ENCODE data around the gene VPS13A. TPM values are rescaled to one million over a fixed set of nuclear protein-coding genes. Genes with fewer than 3 reads are reported as not detected.
A peak's percentile ranks its signal among the peaks of the same experiment; 100 is the strongest.

The VPS13A gene
- total RNA-seq: 36.2 TPM
- long read RNA-seq, partial matches to known transcripts: 2 of 2 reads
- long read RNA-seq, other reads (novel, unspliced or antisense): 0 of 2 reads

- DNase-seq (ENCODE audit: missing footprints): peak; percentile 95
- peak; percentile 97 for ATAC-seq
- intact Hi-C loops (cut with DNase I): loop anchor here (10.0 kb wide), 1 partner anchor 1493 kb away; no protein-coding TSS in a partner anchor
Observed at GRCh38 chr9:77177143-77177893, at the start of gene VPS13A. VPS13A (plus strand) TSS chr9:77177534; CDS start chr9:77177705, 171 bp downstream.

GRCh38 chr9:77128125-77128789 lies 49.1 kb upstream of the VPS13A start:
- intact Hi-C loops (cut with DNase I): no loop called here
- DNase-seq (ENCODE audit: missing footprints) (no peak), ATAC-seq (no peak)

GRCh38 chr9:77131399-77131798 lies 45.9 kb upstream of the VPS13A start:
- intact Hi-C loops (cut with DNase I): no loop called here
- ATAC-seq (no peak), DNase-seq (ENCODE audit: missing footprints) (no peak)

GRCh38 chr9:77133011-77133410 lies 44.3 kb upstream of the VPS13A start:
- intact Hi-C loops (cut with DNase I): no loop called here
- DNase-seq (ENCODE audit: missing footprints) (no peak), ATAC-seq (no peak)

- ATAC-seq: no peak
- intact Hi-C loops (cut with DNase I): no loop called here
- DNase-seq (ENCODE audit: missing footprints): no peak
Observed at GRCh38 chr9:77142366-77142765, 35.0 kb upstream of the VPS13A start.

- ATAC-seq (no peak), DNase-seq (ENCODE audit: missing footprints) (no peak)
- intact Hi-C loops (cut with DNase I): no loop called here
Observed at GRCh38 chr9:77149879-77150278, 27.5 kb upstream of the VPS13A start.

GRCh38 chr9:77152289-77152688 lies 25.0 kb upstream of the VPS13A start:
- ATAC-seq (no peak), DNase-seq (ENCODE audit: missing footprints) (no peak)
- intact Hi-C loops (cut with DNase I): no loop called here

GRCh38 chr9:77156646-77157371 lies 20.5 kb upstream of the VPS13A start:
- intact Hi-C loops (cut with DNase I): no loop called here
- ATAC-seq: peak; percentile 85
- no peak for DNase-seq (ENCODE audit: missing footprints)

GRCh38 chr9:77158772-77159513 lies 18.4 kb upstream of the VPS13A start:
- intact Hi-C loops (cut with DNase I): loop anchor here (2.0 kb wide), 1 partner anchor 58 kb away; no protein-coding TSS in a partner anchor
- DNase-seq (ENCODE audit: missing footprints): no peak
- no peak for ATAC-seq

- ATAC-seq: no peak
Observed at GRCh38 chr9:77161191-77161590, 16.1 kb upstream of the VPS13A start.

GRCh38 chr9:77161966-77162365 lies 15.4 kb upstream of the VPS13A start:
- intact Hi-C loops (cut with DNase I): no loop called here
- no peak for ATAC-seq
- no peak for DNase-seq (ENCODE audit: missing footprints)

More at GRCh38 chr9:77161191-77161590, 16.1 kb upstream of the VPS13A start:
- DNase-seq (ENCODE audit: missing footprints): no peak
- intact Hi-C loops (cut with DNase I): no loop called here

GRCh38 chr9:77162366-77162765 lies 15.0 kb upstream of the VPS13A start:
- DNase-seq (ENCODE audit: missing footprints) (no peak), ATAC-seq (no peak)
- intact Hi-C loops (cut with DNase I): no loop called here

GRCh38 chr9:77163884-77164283 lies 13.4 kb upstream of the VPS13A start:
- DNase-seq (ENCODE audit: missing footprints): no peak
- intact Hi-C loops (cut with DNase I): no loop called here
- ATAC-seq: no peak

- ATAC-seq: no peak
- no peak for DNase-seq (ENCODE audit: missing footprints)
- intact Hi-C loops (cut with DNase I): no loop called here
Observed at GRCh38 chr9:77166193-77166592, 11.1 kb upstream of the VPS13A start.

GRCh38 chr9:77170991-77171699 lies 6.2 kb upstream of the VPS13A start:
- ATAC-seq: peak; percentile 92
- DNase-seq (ENCODE audit: missing footprints): no peak
- intact Hi-C loops (cut with DNase I): loop anchor here (10.0 kb wide), 1 partner anchor 1486 kb away; no protein-coding TSS in a partner anchor

GRCh38 chr9:77175151-77175550 lies 2.2 kb upstream of the VPS13A start:
- intact Hi-C loops (cut with DNase I): loop anchor here (10.0 kb wide), 1 partner anchor 1490 kb away; no protein-coding TSS in a partner anchor
- DNase-seq (ENCODE audit: missing footprints): no peak
- ATAC-seq: no peak

- intact Hi-C loops (cut with DNase I): loop anchor here (10.0 kb wide), 1 partner anchor 1491 kb away; no protein-coding TSS in a partner anchor
Observed at GRCh38 chr9:77176106-77176505, 1.2 kb upstream of the VPS13A start.

GRCh38 chr9:77176686-77177142 lies 620 bp upstream of the VPS13A start:
- DNase-seq (ENCODE audit: missing footprints): no peak
- no peak for ATAC-seq
- intact Hi-C loops (cut with DNase I): loop anchor here (10.0 kb wide), 1 partner anchor 1492 kb away; no protein-coding TSS in a partner anchor

More at GRCh38 chr9:77176106-77176505, 1.2 kb upstream of the VPS13A start:
- ATAC-seq: no peak
- DNase-seq (ENCODE audit: missing footprints): no peak

Data from Right ventricle myocardium inferior (tissue), 1 donor.